ENCODE data around the gene RFWD3.

The RFWD3 gene

GRCh38 chr16:74623214-74623838, 43.4 kb downstream of the RFWD3 start:
- no peak for DNase-seq (ENCODE audit: low read depth, low spot score)

GRCh38 chr16:74622005-74622404, 44.7 kb downstream of the RFWD3 start:
- no peak for DNase-seq (ENCODE audit: low read depth, low spot score)

- DNase-seq (ENCODE audit: low read depth, low spot score) = no peak
Observed at GRCh38 chr16:74617206-74617788, 49.4 kb downstream of the RFWD3 start.

GRCh38 chr16:74611721-74612120, 55.0 kb downstream of the RFWD3 start:
- DNase-seq (ENCODE audit: low read depth, low spot score) = no peak

DNA sequence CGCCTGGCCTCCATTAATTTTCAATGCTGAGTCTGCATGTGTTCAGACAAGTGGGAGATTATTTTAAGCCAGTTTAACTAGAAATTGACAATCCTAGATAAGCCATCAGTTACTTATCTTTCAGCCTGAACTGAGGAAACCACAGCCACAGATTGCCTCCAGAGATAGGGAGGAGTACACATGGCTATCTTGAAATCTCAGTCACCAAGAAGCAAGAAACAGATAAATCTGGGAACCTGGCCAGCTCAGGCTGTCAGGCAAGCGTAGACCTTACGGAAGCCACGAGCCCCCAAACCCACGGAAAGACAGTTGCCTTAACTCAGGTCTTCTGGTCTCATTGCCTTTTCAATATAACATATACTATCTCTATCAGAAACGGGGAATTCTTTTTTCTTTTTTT, 57.7 kb downstream of the RFWD3 start:
- peak; percentile 1 for DNase-seq (ENCODE audit: low read depth, low spot score)

- DNase-seq (ENCODE audit: low read depth, low spot score) = no peak
Observed at GRCh38 chr16:74608381-74608780, 58.3 kb downstream of the RFWD3 start.

DNA sequence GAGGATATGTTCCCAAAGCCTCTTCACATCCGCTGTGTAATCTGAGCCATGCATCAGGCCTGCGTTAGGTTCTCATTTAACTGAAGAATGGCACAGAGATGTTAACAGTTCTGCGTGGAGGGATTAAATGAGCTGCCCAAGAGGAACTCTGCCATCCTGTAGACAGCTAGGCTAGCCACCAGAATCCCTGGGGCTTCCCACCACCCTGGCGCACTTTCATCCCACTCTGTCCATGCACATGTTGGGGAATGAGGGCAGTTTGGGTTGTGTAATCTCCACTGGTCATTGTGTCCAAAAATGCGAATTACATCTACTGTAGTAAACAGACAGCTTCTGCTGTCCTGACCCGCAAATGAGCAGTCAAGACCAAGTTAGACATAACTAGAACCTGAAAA, 58.7 kb downstream of the RFWD3 start:
- no peak for DNase-seq (ENCODE audit: low read depth, low spot score)

GRCh38 chr16:74607310-74607961, 59.2 kb downstream of the RFWD3 start:
- DNase-seq (ENCODE audit: low read depth, low spot score) = no peak

- DNase-seq (ENCODE audit: low read depth, low spot score) = peak; percentile 80
Observed at GRCh38 chr16:74606521-74607309, 60.0 kb downstream of the RFWD3 start, which contains the start of gene GLG1. TSS of gene GLG1 (minus strand) at chr16:74607114. CDS start at chr16:74607094, 20 bp downstream.

DNA sequence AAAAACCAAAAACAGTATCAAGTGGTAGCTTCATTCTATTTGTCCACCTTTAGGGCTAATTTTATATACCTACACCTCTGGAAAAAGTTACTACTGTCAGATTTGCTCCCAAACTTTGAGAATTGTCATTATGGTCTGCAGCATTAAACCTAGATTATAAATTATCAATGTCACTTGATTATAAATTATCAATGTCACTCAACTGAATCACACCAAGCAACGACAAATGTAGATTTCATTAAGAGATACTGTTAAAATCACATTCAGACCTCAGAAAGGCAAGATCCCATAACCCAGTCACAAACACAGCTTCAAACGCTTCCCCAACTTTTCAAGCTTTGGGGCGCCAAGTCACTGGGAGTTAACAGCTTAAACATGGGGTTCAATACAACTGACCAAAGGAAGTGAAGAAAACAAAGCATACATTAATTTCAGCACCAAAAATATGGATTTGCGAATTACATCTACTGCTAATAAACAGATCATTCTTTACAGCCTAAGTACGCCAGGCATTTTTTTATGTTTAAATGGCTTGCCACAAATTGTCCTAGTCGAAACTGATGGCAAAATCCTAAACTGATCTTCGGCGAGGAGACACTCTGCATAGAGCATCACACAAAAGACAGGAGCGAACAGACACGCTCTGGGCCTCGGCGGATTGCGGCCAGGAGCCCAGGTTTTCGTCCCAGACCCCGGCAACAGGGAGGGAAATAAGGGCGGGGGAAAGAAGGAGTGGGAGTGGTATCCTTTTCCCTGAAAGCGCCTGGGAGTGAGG, 60.7 kb downstream of the RFWD3 start:
- DNase-seq (ENCODE audit: low read depth, low spot score) = no peak

DNA sequence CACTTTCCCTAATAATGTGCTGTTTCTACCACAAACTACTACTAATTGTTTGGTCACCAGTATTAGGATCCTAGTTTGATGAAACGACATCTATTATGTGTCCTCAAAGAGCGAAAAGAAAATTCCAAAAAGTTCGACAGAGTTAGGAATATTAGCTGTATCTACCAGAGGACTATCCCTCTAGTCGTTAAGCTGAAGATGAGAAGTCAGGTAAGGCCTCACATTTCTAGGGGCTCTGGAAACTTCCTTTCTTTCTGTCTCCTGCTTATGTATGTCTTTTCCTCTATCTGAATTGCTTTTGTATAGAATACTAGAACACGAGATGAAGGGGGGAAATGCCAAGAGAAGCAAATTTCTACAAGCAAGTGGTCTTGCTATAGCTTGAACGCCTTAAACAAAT, 61.3 kb downstream of the RFWD3 start:
- DNase-seq (ENCODE audit: low read depth, low spot score) = no peak

GRCh38 chr16:74603848-74604247, 62.8 kb downstream of the RFWD3 start:
- DNase-seq (ENCODE audit: low read depth, low spot score) = no peak

DNA sequence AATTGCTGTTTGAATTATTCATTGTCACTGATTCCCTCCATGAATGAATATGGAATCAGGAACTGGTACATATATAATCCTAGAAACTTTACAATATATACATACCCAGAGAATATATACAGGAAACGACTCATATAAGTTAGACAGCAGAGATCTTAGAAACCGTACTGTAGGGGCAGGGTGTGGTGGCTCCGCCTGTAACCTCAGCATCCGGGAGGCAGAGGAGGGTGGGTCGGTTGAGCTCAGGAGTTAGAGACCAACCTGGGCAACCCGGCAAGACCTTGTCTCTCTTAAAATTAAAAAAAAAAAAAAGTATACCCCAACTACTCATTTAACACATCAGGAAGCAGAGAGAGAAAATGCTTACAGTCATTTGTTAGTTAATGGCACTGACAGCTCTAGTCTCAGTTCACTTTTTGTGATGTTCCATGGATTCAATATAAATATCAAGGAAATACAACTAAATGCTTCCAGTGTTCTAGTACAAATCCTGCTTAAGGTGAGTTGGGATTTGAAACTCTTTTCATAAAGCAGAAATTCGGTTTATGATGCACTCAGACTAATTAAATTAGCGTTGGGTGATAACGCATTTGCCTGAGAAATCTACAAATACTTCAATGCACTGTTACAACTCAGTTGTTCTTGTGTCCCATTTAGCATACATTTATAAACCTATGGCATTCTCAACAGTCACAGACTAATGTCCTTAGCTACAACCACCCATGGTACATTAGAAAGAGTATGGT, 65.4 kb downstream of the RFWD3 start:
- peak; percentile 39 for DNase-seq (ENCODE audit: low read depth, low spot score)

DNA sequence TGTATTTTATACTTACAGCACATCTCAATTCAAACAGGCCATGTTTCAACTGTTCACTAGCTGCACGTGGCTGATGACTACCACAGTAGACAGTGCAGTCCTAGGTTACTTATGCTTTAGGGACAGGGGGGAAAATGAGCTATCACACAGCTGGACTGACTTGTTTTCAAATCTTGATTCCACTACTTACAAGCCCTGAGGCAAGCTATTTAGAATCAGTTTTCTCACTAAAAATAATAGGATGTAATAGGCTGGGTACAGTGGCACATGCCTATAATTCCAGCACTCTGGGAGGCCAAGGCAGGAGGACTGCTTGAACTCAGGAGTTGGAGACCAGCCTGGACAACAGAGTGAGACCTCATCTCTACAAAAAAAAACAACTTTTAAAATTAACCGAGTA, 70.1 kb downstream of the RFWD3 start:
- no peak for DNase-seq (ENCODE audit: low read depth, low spot score)

DNA sequence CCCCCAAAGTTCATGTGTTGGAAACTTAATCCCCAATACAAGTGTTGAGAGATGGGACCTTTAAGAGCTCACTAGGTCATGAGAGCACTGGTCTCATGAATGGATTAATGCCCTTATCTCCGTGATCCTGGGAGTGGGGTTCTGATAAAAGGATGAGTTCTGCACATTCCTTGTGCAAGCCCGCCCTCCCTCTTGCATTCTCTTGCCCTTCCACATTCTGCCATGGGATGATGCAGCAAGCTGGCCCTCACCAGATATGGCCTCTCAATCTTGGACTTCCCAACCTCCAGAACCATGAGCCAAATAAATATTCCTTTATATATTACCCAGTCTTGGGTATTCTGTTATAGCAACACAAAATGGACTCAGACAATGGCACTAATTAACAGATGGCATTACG, 73.8 kb downstream of the RFWD3 start:
- no peak for DNase-seq (ENCODE audit: low read depth, low spot score)

- no peak for DNase-seq (ENCODE audit: low read depth, low spot score)
Observed at GRCh38 chr16:74591876-74592650, 74.6 kb downstream of the RFWD3 start.

DNA sequence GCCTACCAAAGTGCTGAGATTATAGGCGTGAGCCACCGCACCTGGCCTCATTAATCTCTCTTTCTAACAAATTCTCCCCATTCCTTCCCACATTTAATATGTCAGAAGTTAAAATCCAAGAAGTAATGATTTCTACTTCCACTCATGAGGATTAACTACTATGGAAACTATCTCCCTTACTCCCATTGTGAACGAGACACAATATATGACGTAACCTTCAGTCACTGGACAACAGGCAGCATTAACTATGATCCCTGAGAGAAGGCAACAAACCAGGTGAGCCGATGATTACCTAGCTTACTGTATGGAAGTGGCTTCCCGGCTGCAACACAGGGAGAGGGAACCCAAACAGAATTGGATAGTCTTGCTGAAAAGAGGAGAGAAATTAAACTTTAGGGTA, 79.7 kb downstream of the RFWD3 start:
- no peak for DNase-seq (ENCODE audit: low read depth, low spot score)

DNA sequence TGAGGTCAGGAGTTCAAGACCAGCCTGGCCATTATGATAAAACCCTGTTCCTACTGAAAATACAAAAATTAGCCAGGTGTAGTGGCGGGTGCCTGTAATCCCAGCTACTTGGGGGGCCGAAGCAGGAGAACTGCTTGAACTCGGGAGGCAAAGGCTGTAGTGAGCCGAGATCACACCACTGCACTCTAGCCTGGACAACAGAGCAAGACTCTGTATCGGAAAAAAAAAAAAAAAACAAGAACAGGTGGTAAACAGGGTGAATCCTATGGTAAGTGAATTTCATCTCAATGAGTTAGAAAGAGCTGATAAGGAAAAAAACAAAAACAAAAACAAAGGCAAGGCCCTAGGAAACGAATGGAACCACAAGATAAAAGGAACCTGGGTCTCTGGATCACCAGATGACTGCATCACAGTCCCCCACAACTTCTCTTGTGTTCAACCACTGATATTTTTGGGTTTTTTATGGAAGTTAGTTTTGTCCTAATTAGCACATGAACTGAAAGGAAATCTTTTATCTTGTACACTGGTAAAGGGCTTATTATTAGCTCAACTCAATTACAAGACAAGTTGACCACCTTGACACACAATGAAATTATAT, 80.7 kb downstream of the RFWD3 start:
- DNase-seq (ENCODE audit: low read depth, low spot score) = no peak

- no peak for DNase-seq (ENCODE audit: low read depth, low spot score)
Observed at GRCh38 chr16:74583926-74584666, 82.6 kb downstream of the RFWD3 start.

Data from activated CD4-positive, CD25-positive, alpha-beta regulatory T cell treated with anti-CD3 and anti-CD28 coated beads, Interleukin-2, amount 50 U/mL, for 16 hours (primary cell).